ENCODE results near the gene GJA1. TPM values are rescaled to one million over a fixed set of nuclear protein-coding genes. Genes with fewer than 3 reads are reported as not detected.

GJA1 gene
- total RNA-seq, 1 donor from 2014 or later, result 268 TPM

GRCh38 chr6:121479486-121480098, 44.1 kb downstream of the GJA1 start:
- intact Hi-C loops (cut with DNase I), result no loop called here
- DNase-seq (ENCODE audit: low spot score), result no peak

GRCh38 chr6:121480099-121480713, 44.8 kb downstream of the GJA1 start:
- intact Hi-C loops (cut with DNase I), result no loop called here
- DNase-seq (ENCODE audit: low spot score), result no peak

DNA sequence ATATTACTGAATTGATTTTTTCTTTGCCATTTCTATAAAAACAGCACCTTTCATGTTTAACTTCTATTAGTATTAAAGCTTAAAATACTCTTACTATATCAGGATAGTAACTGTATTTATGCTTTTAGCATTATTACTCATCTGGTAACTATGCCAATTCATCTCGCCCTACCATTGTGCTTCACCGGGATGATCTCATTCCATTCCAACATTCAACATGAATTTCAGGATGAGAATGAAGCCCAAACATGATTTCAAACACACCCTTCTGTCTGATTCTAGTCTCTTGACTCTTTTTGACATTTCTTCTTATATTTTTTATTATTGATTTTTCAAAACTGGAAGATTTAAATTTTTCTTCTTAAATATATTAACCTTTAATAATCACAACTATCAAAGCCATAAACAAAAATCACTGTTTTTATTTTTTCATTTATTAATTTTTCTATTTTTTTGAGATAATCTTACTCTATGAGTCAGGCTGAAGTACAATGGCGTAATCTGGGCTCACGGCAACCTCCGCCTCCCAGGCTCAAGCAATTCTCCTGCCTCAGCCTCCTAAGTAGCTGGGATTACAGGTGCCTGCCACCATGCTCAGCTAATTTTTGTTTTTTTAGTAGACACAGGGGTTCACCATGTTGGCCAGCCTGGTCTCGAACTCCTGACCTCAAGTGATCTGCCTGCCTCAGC, 46.7 kb downstream of the GJA1 start:
- intact Hi-C loops (cut with DNase I), result no loop called here
- no peak for DNase-seq (ENCODE audit: low spot score)

DNA sequence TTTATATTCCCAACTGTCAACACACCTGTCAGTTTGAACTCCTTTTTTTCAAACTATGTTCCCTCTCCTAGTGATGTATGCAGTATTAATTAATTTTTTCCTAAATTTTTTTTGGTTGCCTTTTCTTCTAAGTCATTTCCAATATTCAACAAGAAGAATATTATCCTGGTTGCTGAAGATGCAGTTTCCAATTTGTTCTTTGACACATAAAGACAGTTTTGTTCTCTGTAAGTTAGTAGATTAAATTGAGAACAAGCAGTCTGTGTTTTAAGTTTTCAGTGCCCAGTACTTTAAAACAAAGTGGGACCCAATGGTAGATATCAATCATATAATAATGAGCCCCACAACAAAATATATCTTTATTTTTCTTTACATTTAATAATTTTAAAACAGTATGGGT, 47.3 kb downstream of the GJA1 start:
- no peak for DNase-seq (ENCODE audit: low spot score)
- intact Hi-C loops (cut with DNase I), result no loop called here

DNA sequence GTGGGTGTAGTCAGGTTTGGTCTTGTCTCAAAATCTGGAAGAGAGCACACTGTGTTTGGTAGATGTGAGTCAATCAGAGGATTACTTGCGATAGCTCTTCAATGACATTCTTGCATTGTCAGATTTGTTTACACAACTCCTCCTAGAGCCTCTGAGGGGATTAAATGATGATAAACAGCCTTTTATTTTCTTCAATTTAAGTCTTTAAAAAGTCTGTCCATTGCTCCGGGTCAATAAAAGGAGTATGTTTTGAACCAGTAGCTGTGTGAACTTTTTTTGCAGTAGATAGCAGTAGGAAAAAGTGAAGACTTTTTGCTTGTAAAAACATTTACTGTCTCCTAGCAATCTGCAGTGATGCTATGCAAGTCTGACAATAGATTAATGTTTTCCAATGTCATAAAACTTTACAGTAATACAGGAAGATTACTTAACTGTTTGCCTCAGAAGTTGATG, 49.9 kb downstream of the GJA1 start:
- DNase-seq (ENCODE audit: low spot score), result no peak

GRCh38 chr6:121491576-121491975, 56.1 kb downstream of the GJA1 start:
- intact Hi-C loops (cut with DNase I), result no loop called here
- no peak for DNase-seq (ENCODE audit: low spot score)

More for the DNA sequence above, 49.9 kb downstream of the GJA1 start:
- intact Hi-C loops (cut with DNase I), result no loop called here

DNA sequence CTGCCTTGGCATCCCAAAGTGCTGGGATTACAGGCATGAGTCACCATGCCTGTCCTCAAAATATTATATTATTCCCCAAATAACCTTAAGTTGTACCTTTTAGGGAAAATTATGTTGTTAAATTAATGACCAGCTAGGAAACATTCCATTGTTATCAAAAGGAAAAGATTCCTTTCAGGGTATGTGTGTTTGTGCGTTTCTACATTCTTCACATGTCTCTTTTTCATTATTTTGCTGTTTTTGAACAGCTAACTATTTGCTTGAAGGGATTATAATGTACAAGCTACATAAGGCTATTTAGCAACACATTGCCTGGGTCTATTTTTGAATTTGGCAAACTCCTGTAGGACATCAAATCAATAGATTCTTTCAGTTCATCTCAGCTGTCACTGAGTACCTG, 57.1 kb downstream of the GJA1 start:
- no peak for DNase-seq (ENCODE audit: low spot score)
- intact Hi-C loops (cut with DNase I), result no loop called here

GRCh38 chr6:121497970-121498375, 62.5 kb downstream of the GJA1 start:
- DNase-seq (ENCODE audit: low spot score), result no peak
- intact Hi-C loops (cut with DNase I), result no loop called here

DNA sequence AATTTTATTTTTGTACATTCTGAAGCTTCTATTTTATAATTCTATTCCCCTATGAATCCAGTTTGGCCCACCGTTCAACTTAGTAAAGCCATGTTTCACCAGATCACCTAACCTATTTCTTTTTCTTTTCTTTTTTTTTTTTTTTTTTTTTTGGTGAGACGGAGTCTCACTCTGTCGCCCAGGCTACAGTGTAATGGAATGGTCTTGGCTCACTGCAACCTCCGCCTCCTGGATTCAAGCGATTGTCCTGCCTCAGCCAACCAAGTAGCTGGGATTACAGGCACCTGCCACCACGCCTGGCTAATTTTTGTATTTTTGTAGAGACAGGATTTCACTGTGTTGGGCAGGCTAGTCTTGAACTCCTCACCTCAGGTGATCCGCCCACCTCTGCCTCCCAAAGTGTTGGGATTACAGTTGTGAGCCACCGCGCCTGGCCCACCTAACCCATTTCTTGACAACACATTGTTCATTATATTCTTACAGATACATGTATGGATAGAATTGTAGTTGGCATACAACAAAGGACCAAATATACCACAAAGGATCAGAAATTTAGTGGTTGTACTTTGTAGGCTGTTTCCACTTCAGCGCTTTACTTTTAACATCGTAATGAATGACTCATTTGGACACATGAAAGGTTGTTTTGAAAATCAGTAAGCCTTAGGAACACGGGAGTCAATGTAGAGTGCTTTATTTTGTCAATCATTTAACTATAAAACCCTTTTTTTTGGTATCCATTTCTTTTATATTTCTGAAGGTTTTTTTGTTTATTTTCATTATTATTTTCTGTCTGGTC, 63.2 kb downstream of the GJA1 start:
- no peak for DNase-seq (ENCODE audit: low spot score)

More for the DNA sequence above, 63.2 kb downstream of the GJA1 start:
- intact Hi-C loops (cut with DNase I), result no loop called here

Other genes with a start within 250 kb of the GJA1 start
- gene TBC1D32, start 101.2 kb upstream of the GJA1 start, total RNA-seq, result 4.0 TPM

Measured in cardiac septum (tissue), 1 donor.